Loucy (cell line): Measurements from ENCODE around the gene INSRR.
A peak's percentile ranks its signal among the peaks of the same experiment; 100 is the strongest.

Source experiments
- H2AFZ ChIP-seq: fragments of 200-600 bp; sonication (generic); 2 replicates; pipeline ENCODE4 v1.6.0; 2016; ENCODE audit warnings: antibody characterized with exemption, mild to moderate bottlenecking, low read length, moderate library complexity
- H3F3A ChIP-seq: fragments of 200-600 bp; 2 replicates; pipeline ENCODE4 v1.6.0; 2016; ENCODE audit warnings: antibody characterized with exemption, low read depth, mild to moderate bottlenecking
- H3K27me3 ChIP-seq: fragments of 200-600 bp; sonication (generic); 2 replicates; pipeline ENCODE4 v1.6.1; 2014; ENCODE audit warnings: low read length, mild to moderate bottlenecking; ENCODE audit not compliant: insufficient read depth, poor library complexity, severe bottlenecking
- H3K36me3 ChIP-seq: fragments of 200-600 bp; sonication (generic); 2 replicates; pipeline ENCODE4 v1.6.1; 2016; ENCODE audit warnings: low read length; ENCODE audit not compliant: insufficient read depth
- H3K4me1 ChIP-seq: fragments of 200-600 bp; sonication (generic); 2 replicates; pipeline ENCODE4 v1.5.1; 2014; ENCODE audit warnings: low read length, mild to moderate bottlenecking; ENCODE audit not compliant: insufficient read depth, poor library complexity, severe bottlenecking
- H3K4me2 ChIP-seq: fragments of 200-600 bp; sonication (generic); 2 replicates; pipeline ENCODE4 v1.6.0; 2014; ENCODE audit warnings: antibody characterized with exemption, low read length, low read depth, mild to moderate bottlenecking; ENCODE audit not compliant: poor library complexity, severe bottlenecking
- H3K4me3 ChIP-seq: fragments of 200-600 bp; sonication (generic); 2 replicates; pipeline ENCODE4 v1.5.1; 2014; ENCODE audit warnings: low read length, mild to moderate bottlenecking, mixed read lengths; ENCODE audit not compliant: poor library complexity, severe bottlenecking
- H3K79me2 ChIP-seq: fragments of 200-600 bp; sonication (generic); 2 replicates; pipeline ENCODE4 v1.6.1; 2014; ENCODE audit warnings: low read length; ENCODE audit not compliant: insufficient read depth
- H3K9ac ChIP-seq: fragments of 200-600 bp; sonication (generic); 2 replicates; pipeline ENCODE4 v1.6.0; 2014; ENCODE audit warnings: mild to moderate bottlenecking, low read depth, low read length, moderate library complexity; ENCODE audit not compliant: poor library complexity, severe bottlenecking
- H3K9me2 ChIP-seq: fragments of 200-600 bp; sonication (generic); replicated peaks from 2 replicates; pipeline ENCODE4 v1.6.1; 2016; ENCODE audit warnings: low read depth, low read length, mixed read lengths
- H3K9me3 ChIP-seq: fragments of 200-600 bp; sonication (generic); 2 replicates; pipeline ENCODE4 v1.6.1; 2014; ENCODE audit warnings: mild to moderate bottlenecking, antibody characterized with exemption, low read length, low read depth; ENCODE audit not compliant: insufficient read depth
- H4K20me1 ChIP-seq: fragments of 200-600 bp; sonication (generic); 2 replicates; pipeline ENCODE4 v1.6.0; 2014; ENCODE audit warnings: antibody characterized with exemption, low read length, mild to moderate bottlenecking; ENCODE audit not compliant: insufficient read depth, poor library complexity, severe bottlenecking
- CTCF ChIP-seq: fragments of 200-600 bp; sonication (generic); conservative IDR thresholded peaks from 2 replicates; pipeline ENCODE4 v1.5.1; 2014; ENCODE audit warnings: mild to moderate bottlenecking, antibody characterized with exemption, low read length
- EZH2phosphoT487 ChIP-seq: fragments of 200-600 bp; IDR thresholded peaks from 2 replicates; pipeline ENCODE4 v1.6.1; 2018; ENCODE audit warnings: antibody characterized with exemption, mild to moderate bottlenecking, moderate library complexity, borderline replicate concordance

INSRR gene

GRCh38 chr1:156869455-156869854 lies 10.5 kb upstream of the INSRR start:
- H3F3A ChIP-seq: no peaks in the 10 kb centered on the region
- no peaks in the 10 kb centered on the region for H3K9me3 ChIP-seq
- no peaks in the 10 kb centered on the region for H4K20me1 ChIP-seq
- H2AFZ ChIP-seq: no peak overlapping the region
- no peaks in the 10 kb centered on the region for H3K79me2 ChIP-seq
- no peak for TF ChIP-seq CTCF
- no peaks in the 10 kb centered on the region for H3K9me2 ChIP-seq
- H3K4me3 ChIP-seq: no peak overlapping the region
- peaks cover 32% of the 10 kb centered on the region for H3K4me1 ChIP-seq
- H3K9ac ChIP-seq: no peak overlapping the region
- no peaks in the 10 kb centered on the region for H3K27me3 ChIP-seq
- H3K36me3 ChIP-seq: no peaks in the 10 kb centered on the region
- no peak overlapping the region for H3K4me2 ChIP-seq

GRCh38 chr1:156868341-156868740 lies 9.4 kb upstream of the INSRR start:
- peaks cover 42% of the 10 kb centered on the region for H3K4me1 ChIP-seq
- H3K27me3 ChIP-seq: no peaks in the 10 kb centered on the region
- H3K36me3 ChIP-seq: no peaks in the 10 kb centered on the region
- no peaks in the 10 kb centered on the region for H4K20me1 ChIP-seq
- H3K9me3 ChIP-seq: no peaks in the 10 kb centered on the region
- H3K9ac ChIP-seq: no peak overlapping the region
- no peaks in the 10 kb centered on the region for H3F3A ChIP-seq
- no peak overlapping the region for H3K4me3 ChIP-seq
- H3K4me2 ChIP-seq: no peak overlapping the region
- no peak overlapping the region for H2AFZ ChIP-seq
- peak; percentile 36 for TF ChIP-seq CTCF
- TF ChIP-seq EZH2phosphoT487: no peak
- H3K79me2 ChIP-seq: no peaks in the 10 kb centered on the region
- no peaks in the 10 kb centered on the region for H3K9me2 ChIP-seq

GRCh38 chr1:156866249-156866909 lies 7.5 kb upstream of the INSRR start:
- no peaks in the 10 kb centered on the region for H3K36me3 ChIP-seq
- H3K9ac ChIP-seq: peak overlapping the region; percentile 15
- H3K9me2 ChIP-seq: no peaks in the 10 kb centered on the region
- H3K27me3 ChIP-seq: no peaks in the 10 kb centered on the region
- no peaks in the 10 kb centered on the region for H3F3A ChIP-seq
- peak overlapping the region; percentile 71 for H3K4me2 ChIP-seq
- TF ChIP-seq CTCF: no peak
- TF ChIP-seq EZH2phosphoT487: no peak
- H3K4me1 ChIP-seq: peaks cover 57% of the 10 kb centered on the region
- no peaks in the 10 kb centered on the region for H4K20me1 ChIP-seq
- peak overlapping the region; percentile 44 for H3K4me3 ChIP-seq
- no peaks in the 10 kb centered on the region for H3K79me2 ChIP-seq
- H2AFZ ChIP-seq: peak overlapping the region; percentile 13
- no peaks in the 10 kb centered on the region for H3K9me3 ChIP-seq
